HepG2 (cell line): ENCODE measurements around the gene CTRL. TPM values are rescaled to one million over a fixed set of nuclear protein-coding genes. Genes with fewer than 3 reads are reported as not detected.

Experiments
- ATAC-seq: fragments of 200-7000 bp; cut with Tn5 transposase; 3 replicates; pipeline ENCODE4 v1.9.1; 2020; ENCODE audit warnings: mild to moderate bottlenecking, moderate library complexity
- BruUV-seq: library from RNA; stranded (reverse); fragments of 400-500 nt; replicated peaks from 2 replicates; lab custom pipeline; 2021; lab: Mats Ljungman, UMichigan
- CTCF ChIA-PET: fragments of 300-600 bp; formaldehyde crosslinking; extraction: SDS; loops from one replicate; lab custom pipeline; 2021; ENCODE audit warnings: low total read pairs, inconsistent platforms, low intra/inter-chr PET ratio; lab: Yijun Ruan, JAX
- POLR2A ChIA-PET: fragments of 350-600 bp; sonication (Branson Sonifier 250); formaldehyde crosslinking; loops from one replicate; lab custom pipeline; 2020; ENCODE audit warnings: antibody characterized with exemption, inconsistent platforms; lab: Yijun Ruan, JAX
- DNase-seq: peaks from one replicate; pipeline ENCODE4 v3.0.0-alpha.2; 2015; ENCODE audit warnings: low spot score
- FAIRE-seq: peaks from 3 replicates; lab custom pipeline; 2011; peaks lifted over from hg19 to GRCh38; lab: Jason Lieb, UNC
- H2AFZ ChIP-seq: one replicate; pipeline ENCODE4 v1.6.1; 2011; ENCODE audit warnings: low read length, inconsistent platforms
- H3K27ac ChIP-seq: fragments of 300-600 bp; 3 replicates; pipeline ENCODE4 v1.8.0; 2011; ENCODE audit warnings: mixed run types, mild to moderate bottlenecking, mixed read lengths, low read length, inconsistent platforms; ENCODE audit not compliant: insufficient read depth; ENCODE audit errors: extremely low read length
- H3K27me3 ChIP-seq, 2 experiments: fragments of 200-600 bp in 1 of 2; 2 replicates in 1 of 2; 3 replicates in 1 of 2; pipeline versions ENCODE4 v1.6.0 to v1.8.0; 2011; ENCODE audit warnings: low read length in 2 of 2, mild to moderate bottlenecking in 2 of 2, moderate library complexity in 2 of 2, inconsistent platforms in 1 of 2; ENCODE audit not compliant: insufficient read depth in 2 of 2, control insufficient read depth in 1 of 2
- H3K36me3 ChIP-seq, 2 experiments: fragments of 200-600 bp in 1 of 2; replicated peaks in 1 of 2; 2 replicates in 1 of 2; 3 replicates in 1 of 2; pipeline versions ENCODE4 v1.5.1 to v1.8.0; 2011; ENCODE audit warnings: low read length in 2 of 2, inconsistent platforms in 1 of 2; ENCODE audit not compliant: insufficient read depth in 2 of 2, control insufficient read depth in 1 of 2
- H3K4me1 ChIP-seq: 2 replicates; pipeline ENCODE4 v1.5.1; 2012; ENCODE audit warnings: low read length, inconsistent platforms; ENCODE audit not compliant: insufficient read depth
- H3K4me2 ChIP-seq: 2 replicates; pipeline ENCODE4 v1.6.0; 2011; ENCODE audit warnings: low read depth, low read length, inconsistent platforms
- H3K4me3 ChIP-seq, 3 experiments: fragments of 200-600 bp in 1 of 3; sonication (generic), shearing (Covaris generic) in 1 of 3; replicated peaks in 1 of 3; 2 replicates each; pipeline ENCODE4 v1.5.1; 2011 to 2016; ENCODE audit warnings: low read length in 3 of 3, inconsistent platforms in 2 of 3, low read depth in 2 of 3, mild to moderate bottlenecking in 2 of 3, control low read depth in 1 of 3, mixed read lengths in 1 of 3; ENCODE audit not compliant: insufficient read depth in 1 of 3
- H3K79me2 ChIP-seq: one replicate; pipeline ENCODE4 v1.6.1; 2011; ENCODE audit warnings: low read length, inconsistent platforms; ENCODE audit not compliant: insufficient read depth
- H3K9ac ChIP-seq: 2 replicates; pipeline ENCODE4 v1.6.0; 2011; ENCODE audit warnings: mild to moderate bottlenecking, low read depth, low read length, inconsistent platforms; ENCODE audit not compliant: insufficient read depth
- H3K9me3 ChIP-seq: 2 replicates; pipeline ENCODE4 v1.5.1; 2012; ENCODE audit warnings: mild to moderate bottlenecking, low read length
- H4K20me1 ChIP-seq: 2 replicates; pipeline ENCODE4 v1.6.0; 2011; ENCODE audit warnings: inconsistent platforms, mild to moderate bottlenecking, low read length, moderate library complexity; ENCODE audit not compliant: insufficient read depth
- ATRX ChIP-seq: sonication (generic); formaldehyde crosslinking; IDR thresholded peaks from 2 replicates; pipeline ENCODE4 v1.4.0; 2020; ENCODE audit warnings: missing genetic modification reagents, borderline replicate concordance
- GABPB1 ChIP-seq: IDR thresholded peaks from 2 replicates; pipeline ENCODE4 v1.6.1; 2016; ENCODE audit warnings: mild to moderate bottlenecking, missing genetic modification reagents, moderate library complexity, missing compliant biosample characterization
- ISL2 ChIP-seq: sonication (generic); formaldehyde crosslinking; IDR thresholded peaks from 2 replicates; pipeline ENCODE4 v1.5.0; 2020; ENCODE audit warnings: missing genetic modification reagents
- KAT8 ChIP-seq: IDR thresholded peaks from 2 replicates; pipeline ENCODE4 v1.6.1; 2016; ENCODE audit warnings: missing genetic modification reagents, missing compliant biosample characterization
- NR3C1 ChIP-seq: sonication (generic); formaldehyde crosslinking; IDR thresholded peaks from 2 replicates; pipeline ENCODE4 v1.4.0; 2020; ENCODE audit warnings: missing genetic modification reagents
- PAF1 ChIP-seq: IDR thresholded peaks from 2 replicates; pipeline ENCODE4 v1.6.1; 2016; ENCODE audit warnings: missing genetic modification reagents, missing compliant biosample characterization
- PLSCR1 ChIP-seq: sonication (generic); formaldehyde crosslinking; IDR thresholded peaks from 2 replicates; pipeline ENCODE4 v1.5.0; 2020; ENCODE audit warnings: missing genetic modification reagents, mild to moderate bottlenecking, borderline replicate concordance
- ZBTB26 ChIP-seq: IDR thresholded peaks from 2 replicates; pipeline ENCODE4 v1.6.1; 2016; ENCODE audit warnings: missing compliant biosample characterization, missing genetic modification reagents, borderline replicate concordance
- ZFP90 ChIP-seq: sonication (generic); formaldehyde crosslinking; IDR thresholded peaks from 2 replicates; pipeline ENCODE4 v1.8.0; 2022; ENCODE audit warnings: missing genetic modification reagents, mild to moderate bottlenecking, inconsistent platforms, borderline replicate concordance
- ZNF329 ChIP-seq: sonication (generic); formaldehyde crosslinking; IDR thresholded peaks from 2 replicates; pipeline ENCODE4 v1.9.0; 2021; ENCODE audit warnings: low read depth, mild to moderate bottlenecking, missing genetic modification reagents
- ZNF382 ChIP-seq: sonication (generic); formaldehyde crosslinking; IDR thresholded peaks from 2 replicates; pipeline ENCODE4 v1.5.0; 2020; ENCODE audit warnings: missing genetic modification reagents, mild to moderate bottlenecking, borderline replicate concordance
- ZNF446 ChIP-seq: sonication (generic); formaldehyde crosslinking; IDR thresholded peaks from 2 replicates; pipeline ENCODE4 v1.5.0; 2020; ENCODE audit warnings: mild to moderate bottlenecking, missing genetic modification reagents
- ZNF496 ChIP-seq: sonication (generic); formaldehyde crosslinking; IDR thresholded peaks from 2 replicates; pipeline ENCODE4 v1.8.1; 2023; ENCODE audit warnings: mild to moderate bottlenecking, moderate library complexity, missing genetic modification reagents; ENCODE audit not compliant: insufficient replicate concordance
- ZNF564 ChIP-seq: sonication (generic); formaldehyde crosslinking; IDR thresholded peaks from 2 replicates; pipeline ENCODE4 v1.8.1; 2023; ENCODE audit warnings: mild to moderate bottlenecking, missing genetic modification reagents
- ZNF597 ChIP-seq: sonication (generic); formaldehyde crosslinking; IDR thresholded peaks from 2 replicates; pipeline ENCODE4 v1.5.0; 2020; ENCODE audit warnings: missing genetic modification reagents
- ZNF747 ChIP-seq: sonication (generic); formaldehyde crosslinking; IDR thresholded peaks from 2 replicates; pipeline ENCODE4 v1.8.1; 2023; ENCODE audit warnings: missing genetic modification reagents, mild to moderate bottlenecking, borderline replicate concordance
- WGBS: methylation state at CpG from one replicate; pipeline ENCODE4 v1.1.6; 2017; ENCODE audit warnings: low lambda C conversion rate; 5-methylcytosine and 5-hydroxymethylcytosine counted together
- in situ Hi-C: cut with HindIII; loops from 2 replicates; pipeline ENCODE4 v1.10.0; 2017; ENCODE audit warnings: low pct_unique_long_range_greater_than_20kb; ENCODE audit not compliant: extremely low pct_ligation_motif_present
- intact Hi-C: fragments of 100-400 bp; cut with micrococcal nuclease; formaldehyde crosslinking; loops from one replicate; pipeline ENCODE4 v1.10.0; 2022; ENCODE audit not compliant: unreplicated experiment
- polyA plus RNA-seq, 8 experiments: library from polyadenylated mRNA; depleted of rRNA in 3 of 8; stranded (reverse) in 7 of 8; unstranded in 1 of 8; fragments of >200 nt; fragmentation: Illumina TruSeq in 4 of 8; extraction: Trizol in 4 of 8; gene quantifications; 2 replicates each; pipeline versions ENCODE4 v1.2.1 to v1.2.3, GENCODE V29; 2011 to 2016; ENCODE audit warnings: low read depth in 4 of 8, missing spikeins in 1 of 8, mixed read lengths in 1 of 8; ENCODE audit not compliant: insufficient read depth in 1 of 8
- total RNA-seq, 5 experiments: library from RNA; depleted of rRNA; stranded (reverse); fragments of >200 nt; fragmentation: Illumina TruSeq; extraction: Trizol; gene quantifications; 2 replicates each; pipeline ENCODE4 v1.2.3, GENCODE V29; 2016; ENCODE audit warnings: low read depth in 1 of 5

Gene CTRL
- total and polyA plus RNA-seq, 2 of the 13 experiments (the other 11 are each of a cell fraction or from before 2014, with no cell fraction given), result 1.9 to 2.7 TPM

- intact Hi-C loops (no loop called here), in situ Hi-C loops (loop anchor here (5.0 to 10.0 kb wide), 2 partner anchors 39 to 156 kb away; no protein-coding TSS in a partner anchor)
- H3K79me2 ChIP-seq, result peaks cover 1% of the 10 kb centered on the region
- no peaks in the 10 kb centered on the region for H3K9me3 ChIP-seq
- no peak overlapping the region for H3K27ac ChIP-seq
- H3K36me3 ChIP-seq, result peaks cover 7 to 21% of the 10 kb centered on the region in 2 experiments
- H2AFZ ChIP-seq, result no peak overlapping the region
- no peak for FAIRE-seq
- H3K9ac ChIP-seq, result no peak overlapping the region
- WGBS, result 75% methylated on average over 3 of the region's 3 CpGs
- H3K4me2 ChIP-seq, result no peak overlapping the region
- DNase-seq, result no peak
- ChIA-PET POLR2A (interaction anchor here (1.2 kb wide), 1 partner anchor 47 kb away, joined by 4 read pairs; no protein-coding TSS in a partner anchor), CTCF (no interaction called here)
- H3K4me3 ChIP-seq, result no peak overlapping the region
- H3K4me1 ChIP-seq, result peaks cover 24% of the 10 kb centered on the region
- BruUV-seq, result no TSS peak
- no peaks in the 10 kb centered on the region for H4K20me1 ChIP-seq
- no peaks in the 10 kb centered on the region; a peak in 1 of 5 replicates for H3K27me3 ChIP-seq
- TF ChIP-seq ZBTB26 (CRISPR knock-in tag), result no peak
- TF ChIP-seq ZNF329 (CRISPR knock-in tag), result no peak
- TF ChIP-seq ZNF446 (CRISPR knock-in tag), result no peak
- TF ChIP-seq PLSCR1 (CRISPR knock-in tag), result no peak
- ATAC-seq, result no peak
Measured at GRCh38 chr16:67888331-67888730, 43.3 kb downstream of the CTRL start.

GRCh38 chr16:67886387-67886786 lies 45.3 kb downstream of the CTRL start:
- POLR2A ChIA-PET, result interaction anchor here (1.0 to 1.2 kb wide), 2 partner anchors 29 to 49 kb away, joined by 3 to 4 read pairs; no protein-coding TSS in a partner anchor
- CTCF ChIA-PET, result interaction anchor here (5.3 kb wide), 1 partner anchor 42 kb away, joined by 63 read pairs; no protein-coding TSS in a partner anchor
- no peak for ATAC-seq
- TF ChIP-seq ZFP90, result no peak
- no peak for TF ChIP-seq ATRX
- no peak for TF ChIP-seq ZNF747 (CRISPR knock-in tag)
- TF ChIP-seq ISL2 (CRISPR knock-in tag), result no peak
- no peak for TF ChIP-seq KAT8
- TF ChIP-seq ZNF564, result no peak
- no peak for TF ChIP-seq ZNF382 (CRISPR knock-in tag)
- no peak for TF ChIP-seq NR3C1 (CRISPR knock-in tag)
- no peak for TF ChIP-seq PAF1 (CRISPR knock-in tag)
- no peak for TF ChIP-seq ZNF597 (CRISPR knock-in tag)
- no peak for TF ChIP-seq GABPB1
- TF ChIP-seq ZNF496 (CRISPR knock-in tag), result no peak

More at GRCh38 chr16:67886387-67886786, 45.3 kb downstream of the CTRL start:
- no peak overlapping the region for H3K4me2 ChIP-seq
- H3K4me1 ChIP-seq, result peaks cover 31% of the 10 kb centered on the region
- in situ Hi-C loops (loop anchor here (5.0 to 10.0 kb wide), 2 partner anchors 41 to 158 kb away; no protein-coding TSS in a partner anchor), intact Hi-C loops (no loop called here)
- H2AFZ ChIP-seq, result no peak overlapping the region
- DNase-seq (no peak), FAIRE-seq (no peak)
- no peaks in the 10 kb centered on the region for H3K79me2 ChIP-seq
- H3K27ac ChIP-seq, result peak overlapping the region; percentile 13
- 94% methylated on average over 4 of the region's 5 CpGs for WGBS
- no peak overlapping the region for H3K9ac ChIP-seq
- H3K9me3 ChIP-seq, result no peaks in the 10 kb centered on the region
- BruUV-seq, result no TSS peak
- H3K27me3 ChIP-seq, result no peaks in the 10 kb centered on the region
- peaks cover 19 to 41% of the 10 kb centered on the region in 2 experiments for H3K36me3 ChIP-seq
- no peak overlapping the region for H3K4me3 ChIP-seq
- no peaks in the 10 kb centered on the region for H4K20me1 ChIP-seq
